Ovary (tissue), 3 donors: ENCODE results near the gene RNF151.

Source experiments
- CTCF ChIP-seq, 3 donors: fragments of 450-650 bp in 2 of 3; fragments of 200-600 bp in 1 of 3; IDR thresholded peaks; one replicate each; pipeline versions ENCODE4 v1.5.1 to v1.8.0; 2016 to 2022; ENCODE audit warnings: antibody characterized with exemption in 3 of 3, mild to moderate bottlenecking in 1 of 3
- POLR2A ChIP-seq: fragments of 450-650 bp; IDR thresholded peaks from one replicate; pipeline ENCODE4 v1.6.1; 2017; ENCODE audit warnings: antibody characterized with exemption, mild to moderate bottlenecking, moderate library complexity
- donor health status: DM: no; HTN: no; CAD: no.

- TF ChIP-seq CTCF (IDR thresholded peaks at IDR 0.05) (no peak), POLR2A (no peak)
These were observed 31.7 kb downstream of the RNF151 start for GRCh38 chr16:1998360-1998835.
